Gastroesophageal sphincter (tissue), 3 donors: ENCODE measurements around the gene CSMD2.

ENCODE experiments used
- CTCF ChIP-seq, 4 experiments: fragments of 200-600 bp in 2 of 4; fragments of 450-650 bp in 2 of 4; sonication (generic) in 1 of 4; IDR thresholded peaks; one replicate each; pipeline ENCODE4 v1.5.1; 2017 to 2019; ENCODE audit warnings: antibody characterized with exemption in 4 of 4, mild to moderate bottlenecking in 2 of 4, moderate library complexity in 2 of 4
- EP300 ChIP-seq: sonication (generic); formaldehyde crosslinking; IDR thresholded peaks from one replicate; pipeline ENCODE4 v1.6.1; 2017; ENCODE audit warnings: antibody characterized with exemption, mild to moderate bottlenecking
- POLR2A ChIP-seq, 2 donors: fragments of 450-650 bp; IDR thresholded peaks; one replicate each; pipeline ENCODE4 v1.6.1; 2017; ENCODE audit warnings: antibody characterized with exemption in 2 of 2, mild to moderate bottlenecking in 2 of 2, moderate library complexity in 1 of 2
- POLR2AphosphoS5 ChIP-seq: sonication (generic); formaldehyde crosslinking; IDR thresholded peaks from one replicate; pipeline ENCODE4 v1.6.1; 2017; ENCODE audit warnings: antibody characterized with exemption

GRCh38 chr1:33488624-33489023, 676.4 kb downstream of the CSMD2 start:
- TF ChIP-seq CTCF (IDR thresholded peaks at IDR 0.05) (no peak), EP300 (no peak), POLR2A (IDR thresholded peaks at IDR 0.05) (no peak), POLR2AphosphoS5 (no peak)
